GM20431 (cell line): Measurements from ENCODE around the gene STARD7.

Source experiments
- in situ Hi-C: fragments of 300-500 bp; cut with MseI, MboI; formaldehyde crosslinking; loops from one replicate; pipeline ENCODE4 v1.15.0; 2020; ENCODE audit warnings: low sequenced_read_pairs; ENCODE audit not compliant: unreplicated experiment

Gene STARD7

GRCh38 chr2:96140941-96141623 lies 67.5 kb downstream of the STARD7 start:
- in situ Hi-C loops = no loop called here

GRCh38 chr2:96139181-96139758 lies 69.4 kb downstream of the STARD7 start:
- in situ Hi-C loops = loop anchor here (10.0 kb wide), 1 partner anchor 46 kb away; no protein-coding TSS in a partner anchor

GRCh38 chr2:96138179-96139145 lies 70.2 kb downstream of the STARD7 start, which contains the start of gene ASTL:
Gene ASTL, minus strand, starts transcription at chr2:96138502. Its CDS starts 66 bp downstream, at chr2:96138436.
- in situ Hi-C loops = loop anchor here (10.0 kb wide), 1 partner anchor 46 kb away; no protein-coding TSS in a partner anchor

- in situ Hi-C loops = loop anchor here (10.0 kb wide), 1 partner anchor 47 kb away; no protein-coding TSS in a partner anchor
Measured at GRCh38 chr2:96137321-96138178, 71.1 kb downstream of the STARD7 start.

- in situ Hi-C loops = loop anchor here (10.0 kb wide), 1 partner anchor 49 kb away; no protein-coding TSS in a partner anchor
Measured at GRCh38 chr2:96136129-96136720, 72.4 kb downstream of the STARD7 start.

- in situ Hi-C loops = loop anchor here (10.0 kb wide), 1 partner anchor 49 kb away; no protein-coding TSS in a partner anchor
Measured at GRCh38 chr2:96135621-96136020, 73.0 kb downstream of the STARD7 start.

DNA sequence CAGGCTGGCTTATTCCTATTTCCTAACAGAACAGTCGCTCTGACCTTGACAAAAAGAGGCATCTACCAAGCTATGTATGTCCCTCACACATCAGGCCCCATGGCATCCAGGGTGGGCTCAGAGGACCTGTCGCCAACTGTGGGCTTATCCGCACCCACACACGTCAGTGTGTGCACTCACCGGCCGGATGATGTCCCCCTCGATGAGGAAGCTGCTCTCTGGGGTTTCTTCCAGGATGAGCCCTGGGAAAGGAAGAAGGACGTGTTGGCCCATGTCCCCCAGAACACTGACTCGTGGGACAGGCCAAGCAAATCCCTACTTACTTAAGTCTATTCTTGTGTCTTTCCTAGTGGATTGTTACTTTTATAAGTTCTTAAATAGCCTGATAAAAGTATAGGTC lies 73.5 kb downstream of the STARD7 start:
- in situ Hi-C loops = loop anchor here (10.0 kb wide), 1 partner anchor 50 kb away; no protein-coding TSS in a partner anchor
